Forelimb muscle (tissue), 1 donor: ENCODE data around the gene C5orf22. TPM values are rescaled to one million over a fixed set of nuclear protein-coding genes. Genes with fewer than 3 reads are reported as not detected.
"Not testable (repeated sequence)": the region's sequence is repeated elsewhere in the genome, so short reads cannot be mapped to it uniquely, and the experiment has no call there.

Source experiments
- DNase-seq: peaks from one replicate; pipeline ENCODE4 v3.0.0-alpha.2; 2013; ENCODE audit warnings: low read depth
- polyA plus RNA-seq: library from polyadenylated mRNA; unstranded; fragments of 120-200 nt; gene quantifications from one replicate; pipeline ENCODE4 v1.2.1, GENCODE V29; 2013; ENCODE audit not compliant: insufficient read length

C5orf22 gene
- polyA plus RNA-seq, 1 donor: 18.4 TPM

DNA sequence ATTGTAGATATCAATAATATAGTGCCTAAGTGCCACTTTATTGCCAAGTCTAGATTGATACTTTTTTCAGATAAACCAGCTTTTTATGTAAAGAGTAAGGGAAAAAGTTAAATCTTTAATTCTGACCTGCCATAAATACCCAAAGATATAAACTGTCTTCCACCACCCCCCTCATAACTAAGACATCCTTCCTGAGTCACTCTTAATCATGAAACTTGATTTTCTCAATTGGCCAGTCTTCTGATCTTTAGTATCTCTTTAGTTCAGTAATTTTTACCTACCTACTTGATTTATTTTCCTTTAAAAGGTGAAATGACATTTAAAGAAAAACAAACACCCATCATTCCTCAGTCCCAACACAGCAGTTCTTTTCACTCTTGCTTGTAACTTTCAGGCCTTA lies 21.8 kb downstream of the C5orf22 start:
- DNase-seq: no peak

- no peak for DNase-seq
These were observed 22.5 kb downstream of the C5orf22 start for GRCh38 chr5:31554552-31554951.

DNA sequence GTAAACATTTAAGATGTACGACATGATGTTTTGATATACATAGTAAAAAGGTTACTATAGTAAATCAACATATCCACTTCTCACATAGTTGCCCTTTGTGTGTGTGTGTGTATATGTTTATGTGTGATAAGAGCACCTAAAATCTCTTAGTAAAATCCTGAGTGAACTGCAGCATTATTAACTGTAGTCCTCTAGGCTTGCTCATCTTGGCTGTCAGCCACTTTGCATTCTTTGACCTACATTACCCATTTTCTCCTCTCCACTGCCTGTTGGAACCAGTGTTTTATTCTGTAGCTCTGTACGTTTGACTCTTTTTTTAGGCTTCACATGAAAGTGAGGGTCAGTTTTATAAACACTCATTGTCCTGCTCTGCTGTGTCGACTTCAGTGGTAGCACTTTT lies 24.4 kb downstream of the C5orf22 start:
- DNase-seq: no peak

DNA sequence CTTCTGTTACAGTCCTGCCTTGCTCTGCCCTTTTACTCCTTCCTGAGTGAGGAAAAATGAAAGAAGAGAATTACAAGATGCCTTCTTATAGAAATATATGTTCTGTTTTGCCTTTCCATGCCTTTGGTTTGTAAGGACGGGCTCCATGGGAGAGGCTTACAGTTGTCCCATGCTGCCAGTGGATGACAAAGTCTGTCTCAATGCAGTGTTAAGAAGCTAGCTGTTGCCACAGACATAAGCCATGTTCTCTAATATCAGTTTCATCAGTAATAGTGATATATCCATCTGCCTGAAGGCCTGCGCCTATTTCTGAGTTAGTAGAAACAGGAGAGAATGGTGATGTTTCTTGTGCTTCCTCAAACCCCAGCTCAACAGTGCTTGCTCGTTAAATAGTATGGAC lies 27.8 kb downstream of the C5orf22 start:
- no peak for DNase-seq

DNA sequence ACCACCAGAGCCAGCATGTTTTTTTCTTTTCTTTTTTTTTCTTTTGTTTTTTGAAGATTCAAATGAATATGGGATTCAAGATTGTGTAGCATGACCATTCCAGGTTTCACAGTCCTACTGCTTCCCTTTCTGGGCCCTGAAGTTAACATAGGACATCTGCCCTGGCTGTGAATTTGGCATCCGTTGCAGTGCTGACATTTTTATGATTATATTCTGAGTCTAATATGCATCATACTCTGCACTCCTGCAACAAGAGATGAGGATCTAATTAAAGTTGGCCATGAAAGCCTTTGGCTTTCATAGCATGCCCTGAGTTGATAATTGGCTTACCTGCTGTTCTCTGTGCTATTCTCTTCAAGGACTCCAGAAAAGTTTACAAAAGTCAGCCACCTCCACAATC lies 29.8 kb downstream of the C5orf22 start:
- DNase-seq: no peak

GRCh38 chr5:31563216-31563615 lies 31.1 kb downstream of the C5orf22 start:
- DNase-seq: no peak

DNA sequence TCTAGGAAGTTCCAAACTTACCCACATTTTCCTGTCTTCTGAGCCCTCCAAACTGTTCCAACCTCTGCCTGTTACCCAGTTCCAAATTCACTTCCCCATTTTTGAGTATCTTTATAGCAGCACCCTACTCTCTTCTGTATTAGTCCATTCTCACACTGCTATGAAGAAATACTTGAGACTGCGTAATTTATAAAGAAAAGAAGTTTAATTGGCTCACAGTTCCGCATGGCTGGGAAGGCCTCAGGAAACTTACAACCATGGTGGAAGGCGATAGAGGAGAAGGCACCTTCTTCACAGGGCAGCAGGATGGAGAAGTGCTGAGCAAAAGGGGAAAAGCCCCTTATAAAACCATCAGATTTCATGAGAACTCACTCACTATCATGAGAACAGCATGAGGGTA lies 34.3 kb downstream of the C5orf22 start:
- not testable (repeated sequence) for DNase-seq

- no peak for DNase-seq
These were observed 36.3 kb downstream of the C5orf22 start for GRCh38 chr5:31568302-31568835.

- DNase-seq: no peak
These were observed 37.0 kb downstream of the C5orf22 start for GRCh38 chr5:31569068-31569467.

DNA sequence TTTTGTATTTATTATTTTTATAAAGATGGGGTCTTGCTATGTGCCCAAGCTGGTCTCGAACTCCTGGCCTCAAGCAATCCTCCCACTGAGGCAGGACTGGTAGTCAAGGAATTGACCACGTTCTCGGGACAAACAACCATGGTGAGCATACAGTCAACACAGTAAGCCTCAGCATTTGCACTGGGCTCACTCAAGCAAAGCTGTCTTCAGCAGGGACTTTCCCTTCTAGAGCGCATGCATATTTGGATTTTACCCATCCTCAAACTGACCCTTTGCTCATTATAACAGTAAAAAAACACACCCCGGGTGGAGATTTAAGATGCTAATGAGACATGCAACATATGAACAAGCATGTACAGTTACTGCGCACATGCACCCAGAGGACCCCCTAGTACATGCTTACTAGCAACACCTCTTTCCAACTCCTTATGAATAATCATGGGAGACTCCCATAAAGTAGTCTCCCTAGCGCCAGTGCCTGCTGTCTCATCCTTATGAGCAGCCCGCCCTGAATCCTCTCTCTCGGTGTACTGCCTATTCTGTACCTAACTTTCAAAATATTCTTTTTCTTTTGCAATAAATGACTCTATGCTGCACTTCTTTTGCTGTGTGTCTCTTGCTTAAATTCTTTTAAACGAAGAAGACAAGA lies 41.5 kb downstream of the C5orf22 start:
- DNase-seq: no peak

GRCh38 chr5:31574772-31575171 lies 42.7 kb downstream of the C5orf22 start:
- DNase-seq: no peak

- DNase-seq: no peak
These were observed 45.3 kb downstream of the C5orf22 start for GRCh38 chr5:31577438-31577837.

DNA sequence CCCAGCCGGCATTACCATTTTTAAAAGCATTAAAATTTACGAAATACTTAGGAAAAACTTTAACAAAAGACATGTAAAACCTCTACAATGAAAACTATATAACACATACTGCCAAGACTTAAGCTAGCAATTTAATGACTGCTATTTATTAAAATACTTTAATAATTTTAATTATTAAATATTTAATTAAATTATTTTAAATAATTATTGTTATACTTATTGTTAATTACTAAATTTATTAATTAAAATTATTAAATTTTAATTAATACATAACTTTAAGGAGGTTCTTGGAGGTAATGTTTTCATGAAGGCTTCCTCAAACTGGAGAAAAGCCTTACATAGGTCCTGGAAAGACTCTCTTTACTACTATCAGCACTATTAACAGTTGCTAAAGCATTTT lies 47.5 kb downstream of the C5orf22 start:
- no peak for DNase-seq

DNA sequence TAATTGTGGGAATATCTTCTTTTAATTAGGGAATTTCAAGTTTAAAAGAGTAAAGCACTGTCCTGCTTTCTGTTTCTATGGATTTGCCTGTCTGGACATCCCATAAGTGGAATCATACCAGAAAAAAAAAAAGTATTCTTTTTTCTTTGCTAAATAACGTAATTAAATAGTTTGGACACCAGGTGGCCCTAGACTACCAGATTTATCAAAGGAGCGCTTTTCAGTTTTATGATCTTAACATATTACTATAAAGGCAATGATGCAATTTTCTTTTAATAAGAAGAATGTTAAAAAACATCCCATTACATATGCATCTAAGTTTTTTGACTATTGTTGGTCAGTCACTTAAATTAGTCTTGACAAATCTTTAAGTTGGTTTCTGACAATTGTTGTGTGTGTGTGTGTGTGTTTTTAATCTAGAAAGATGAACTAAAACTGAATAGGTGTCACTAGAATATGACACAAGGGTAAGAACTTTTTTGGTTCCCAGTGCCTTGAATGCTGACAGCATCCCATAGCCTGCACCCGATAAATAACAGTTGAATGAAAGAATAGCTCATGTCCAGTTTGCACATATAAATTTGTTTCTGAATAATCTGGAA lies 49.5 kb downstream of the C5orf22 start:
- peak; percentile 20 for DNase-seq

- no peak for DNase-seq
These were observed 51.0 kb downstream of the C5orf22 start for GRCh38 chr5:31583129-31583528.

DNA sequence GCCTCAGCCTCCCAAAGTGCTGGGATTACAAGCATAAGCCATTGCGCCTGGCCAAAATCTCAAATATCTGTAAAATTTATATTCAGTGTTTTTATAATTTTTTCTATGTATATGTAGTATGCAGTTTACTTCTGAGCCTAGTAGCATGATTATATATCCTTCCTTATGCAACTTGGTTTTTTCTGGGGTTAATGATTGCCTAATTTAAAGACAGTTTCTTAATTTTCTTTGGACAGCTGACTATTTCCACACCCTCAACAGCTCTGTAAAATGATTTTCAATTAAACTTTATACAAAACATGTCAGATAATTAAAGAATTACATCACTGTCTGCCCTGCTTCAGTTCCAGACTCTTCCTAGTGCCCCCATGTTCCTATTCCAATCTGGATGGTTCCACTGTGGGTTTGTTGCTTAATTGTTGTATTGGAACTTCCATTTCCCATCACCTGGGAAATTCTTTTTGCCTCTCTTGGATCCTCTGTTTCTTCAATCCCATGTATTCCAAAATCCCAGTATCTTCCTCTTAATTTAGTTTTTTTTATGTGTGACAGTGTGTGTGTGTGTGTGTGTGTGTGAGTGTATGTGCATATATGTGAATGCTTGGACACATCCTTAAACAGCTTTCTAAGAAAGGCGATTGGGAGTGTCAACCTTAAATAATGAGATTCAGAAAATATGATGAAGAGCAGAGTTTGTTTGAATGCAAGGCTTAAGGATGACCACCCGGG lies 53.2 kb downstream of the C5orf22 start:
- no peak for DNase-seq

DNA sequence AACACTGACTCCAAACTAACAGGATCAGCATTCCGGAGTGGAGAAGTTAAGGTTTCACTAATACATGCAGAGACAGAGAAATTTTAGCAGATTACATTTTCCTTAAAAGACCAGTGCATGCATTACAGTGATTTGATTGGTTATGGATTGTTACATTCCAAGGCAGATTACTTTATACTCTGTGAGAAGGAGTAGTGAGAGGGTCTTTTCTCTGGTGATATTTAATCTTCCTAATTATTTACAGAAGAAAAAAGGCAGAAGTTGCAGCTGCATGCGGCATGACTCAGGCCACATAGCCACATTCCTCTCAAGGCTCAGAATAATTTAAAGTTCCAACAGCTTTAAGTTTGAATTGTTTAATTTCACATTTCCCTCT lies 53.8 kb downstream of the C5orf22 start:
- DNase-seq: no peak

GRCh38 chr5:31587546-31587945 lies 55.4 kb downstream of the C5orf22 start:
- DNase-seq: no peak

- DNase-seq: no peak
These were observed 61.6 kb downstream of the C5orf22 start for GRCh38 chr5:31593665-31594064.

- no peak for DNase-seq
These were observed 64.3 kb downstream of the C5orf22 start for GRCh38 chr5:31596354-31596753.

GRCh38 chr5:31598640-31599611 lies 66.8 kb downstream of the C5orf22 start:
- DNase-seq: no peak

- DNase-seq: not testable (repeated sequence)
These were observed 70.2 kb downstream of the C5orf22 start for GRCh38 chr5:31602305-31602704.
